HepG2 (cell line): ENCODE measurements around the gene ACTR1A. TPM values are rescaled to one million over a fixed set of nuclear protein-coding genes. Genes with fewer than 3 reads are reported as not detected.

Experiments used
- CSRNP2 ChIP-seq: sonication (generic); formaldehyde crosslinking; conservative IDR thresholded peaks from 2 replicates; pipeline ENCODE4 v1.8.0; 2022; ENCODE audit warnings: low read depth, missing genetic modification reagents
- HES4 ChIP-seq: sonication (generic); formaldehyde crosslinking; IDR thresholded peaks from 2 replicates; pipeline ENCODE4 v1.9.0; 2021; ENCODE audit warnings: mild to moderate bottlenecking, missing genetic modification reagents, borderline replicate concordance
- MEIS1 ChIP-seq: sonication (generic); formaldehyde crosslinking; IDR thresholded peaks from 2 replicates; pipeline ENCODE4 v1.9.0; 2021; ENCODE audit warnings: mild to moderate bottlenecking, missing genetic modification reagents, moderate library complexity, borderline replicate concordance
- PITX1 ChIP-seq: sonication (generic); formaldehyde crosslinking; IDR thresholded peaks from 2 replicates; pipeline ENCODE4 v1.5.1; 2020; ENCODE audit warnings: mild to moderate bottlenecking, missing genetic modification reagents
- POGK ChIP-seq: sonication (generic); formaldehyde crosslinking; conservative IDR thresholded peaks from 2 replicates; pipeline ENCODE4 v1.8.0; 2022; ENCODE audit warnings: mild to moderate bottlenecking, moderate library complexity, missing genetic modification reagents
- SKIL ChIP-seq: sonication (generic); formaldehyde crosslinking; IDR thresholded peaks from 2 replicates; pipeline ENCODE4 v1.8.0; 2022; ENCODE audit warnings: missing genetic modification reagents, mild to moderate bottlenecking, moderate library complexity, borderline replicate concordance
- SMYD3 ChIP-seq: sonication (generic); formaldehyde crosslinking; IDR thresholded peaks from 2 replicates; pipeline ENCODE4 v1.8.1; 2023; ENCODE audit warnings: mild to moderate bottlenecking, missing genetic modification reagents
- ZBTB7B ChIP-seq: sonication (generic); formaldehyde crosslinking; IDR thresholded peaks from 2 replicates; pipeline ENCODE4 v1.4.0; 2020; ENCODE audit warnings: missing genetic modification reagents
- ZNF230 ChIP-seq: sonication (generic); formaldehyde crosslinking; IDR thresholded peaks from 2 replicates; pipeline ENCODE4 v1.4.0; 2020; ENCODE audit warnings: mild to moderate bottlenecking, missing genetic modification reagents
- ZNF275 ChIP-seq: sonication (generic); formaldehyde crosslinking; IDR thresholded peaks from 2 replicates; pipeline ENCODE4 v1.8.0; 2022; ENCODE audit warnings: missing genetic modification reagents, mild to moderate bottlenecking, inconsistent platforms, borderline replicate concordance
- ZNF430 ChIP-seq: sonication (generic); formaldehyde crosslinking; IDR thresholded peaks from 2 replicates; pipeline ENCODE4 v1.9.0; 2021; ENCODE audit warnings: mild to moderate bottlenecking, missing genetic modification reagents
- ZNF670 ChIP-seq: sonication (generic); formaldehyde crosslinking; IDR thresholded peaks from 2 replicates; pipeline ENCODE4 v1.8.0; 2022; ENCODE audit warnings: mild to moderate bottlenecking, missing genetic modification reagents, borderline replicate concordance
- ZNF800 ChIP-seq: sonication (generic); formaldehyde crosslinking; IDR thresholded peaks from 2 replicates; pipeline ENCODE4 v1.4.0; 2020; ENCODE audit warnings: missing genetic modification reagents
- ZSCAN29 ChIP-seq: sonication (generic); formaldehyde crosslinking; conservative IDR thresholded peaks from 2 replicates; pipeline ENCODE4 v1.4.0; 2020; ENCODE audit warnings: mild to moderate bottlenecking, missing genetic modification reagents
- polyA plus RNA-seq, 8 experiments: library from polyadenylated mRNA; depleted of rRNA in 3 of 8; stranded (reverse) in 7 of 8; unstranded in 1 of 8; fragments of >200 nt; fragmentation: Illumina TruSeq in 4 of 8; extraction: Trizol in 4 of 8; gene quantifications; 2 replicates each; pipeline versions ENCODE4 v1.2.1 to v1.2.3, GENCODE V29; 2011 to 2016; ENCODE audit warnings: low read depth in 4 of 8, missing spikeins in 1 of 8, mixed read lengths in 1 of 8; ENCODE audit not compliant: insufficient read depth in 1 of 8
- total RNA-seq, 5 experiments: library from RNA; depleted of rRNA; stranded (reverse); fragments of >200 nt; fragmentation: Illumina TruSeq; extraction: Trizol; gene quantifications; 2 replicates each; pipeline ENCODE4 v1.2.3, GENCODE V29; 2016; ENCODE audit warnings: low read depth in 1 of 5

The ACTR1A gene
- total and polyA plus RNA-seq, 2 of the 13 experiments (the other 11 are each of a cell fraction or from before 2014, with no cell fraction given) = 59.6 to 62.8 TPM

- TF ChIP-seq CSRNP2 (CRISPR knock-in tag) (no peak), SMYD3 (CRISPR knock-in tag) (peak; percentile 65; the same call in 1 of the 2 replicates), PITX1 (CRISPR knock-in tag) (peak; percentile 49), ZNF430 (CRISPR knock-in tag) (0 out of 2 replicates have a peak, but pooled peaks have one; percentile 74), ZBTB7B (CRISPR knock-in tag) (peak; percentile 15; the same call in 1 of the 2 replicates), ZSCAN29 (CRISPR knock-in tag) (0 out of 2 replicates have a peak, but pooled peaks have one; percentile 33), ZNF230 (CRISPR knock-in tag) (no peak), SKIL (no peak), POGK (CRISPR knock-in tag) (0 out of 2 replicates have a peak, but pooled peaks have one; percentile 28), HES4 (peak; percentile 38; the same call in 1 of the 2 replicates), ZNF275 (CRISPR knock-in tag) (no peak), MEIS1 (CRISPR knock-in tag) (peak; percentile 81), ZNF670 (CRISPR knock-in tag) (peak; percentile 79; the same call in 1 of the 2 replicates), ZNF800 (no peak)
Observed at GRCh38 chr10:102461187-102462054, 41.1 kb downstream of the ACTR1A start (continued).
